GM15510 (cell line): ENCODE data around the gene SH2B3.
A peak's percentile ranks its signal among the peaks of the same experiment; 100 is the strongest.

Source experiments
- POLR2A ChIP-seq: IDR thresholded peaks from 3 replicates; pipeline ENCODE4 v1.6.1; 2011; ENCODE audit warnings: borderline replicate concordance; ENCODE audit not compliant: insufficient read length; ENCODE audit errors: extremely low read depth

SH2B3 gene

GRCh38 chr12:111404362-111405148, 1.2 kb upstream of the SH2B3 start:
- no peak for TF ChIP-seq POLR2A

- peak; percentile 68 for TF ChIP-seq POLR2A
These were observed 419 bp upstream of the SH2B3 start for GRCh38 chr12:111405149-111405858.

GRCh38 chr12:111406474-111407376, 1.0 kb downstream of the SH2B3 start:
- TF ChIP-seq POLR2A, result no peak

- peak; percentile 11 for TF ChIP-seq POLR2A
These were observed 1.8 kb downstream of the SH2B3 start for GRCh38 chr12:111407377-111408115.

- no peak for TF ChIP-seq POLR2A
These were observed 2.4 kb downstream of the SH2B3 start for GRCh38 chr12:111408116-111408440.

GRCh38 chr12:111408686-111409402, 3.1 kb downstream of the SH2B3 start:
- TF ChIP-seq POLR2A, result no peak

- peak; percentile 14 for TF ChIP-seq POLR2A
These were observed 3.7 kb downstream of the SH2B3 start for GRCh38 chr12:111409403-111409779.

GRCh38 chr12:111409780-111410430, 4.2 kb downstream of the SH2B3 start:
- no peak for TF ChIP-seq POLR2A

- TF ChIP-seq POLR2A, result no peak
These were observed 4.9 kb downstream of the SH2B3 start for GRCh38 chr12:111410431-111411184.

- no peak for TF ChIP-seq POLR2A
These were observed 5.6 kb downstream of the SH2B3 start for GRCh38 chr12:111411185-111411764.

- no peak for TF ChIP-seq POLR2A
These were observed 6.5 kb downstream of the SH2B3 start for GRCh38 chr12:111412007-111412829.
